ENCODE results near the gene SLC25A40. TPM values are rescaled to one million over a fixed set of nuclear protein-coding genes. Genes with fewer than 3 reads are reported as not detected.
"Not testable (repeated sequence)": the region's sequence is repeated elsewhere in the genome, so short reads cannot be mapped to it uniquely, and the experiment has no call there.

Gene SLC25A40
- total and polyA plus RNA-seq, 2 of the 13 experiments (the other 11 are each of a cell fraction or from before 2014, with no cell fraction given), result 12.9 to 13.6 TPM

GRCh38 chr7:87831097-87831496, 45.1 kb downstream of the SLC25A40 start:
- Histone ChIP-seq H3K27ac (ENCODE audit: extremely low read length, insufficient read depth, low read length) (no peak overlapping the region), H3K4me3 (replicated peaks in 1 of 3; ENCODE audit: insufficient read depth in 1 of 3, low read depth in 2 of 3, low read length in 3 of 3) (no peak overlapping the region), H4K20me1 (ENCODE audit: insufficient read depth, low read length) (no peaks in the 10 kb centered on the region), H3K9ac (ENCODE audit: insufficient read depth, low read depth, low read length) (no peak overlapping the region), H2AFZ (ENCODE audit: low read length) (no peak overlapping the region), H3K9me3 (ENCODE audit: low read length) (no peaks in the 10 kb centered on the region; the same call in 1 of the 2 replicates), H3K36me3 (replicated peaks in 1 of 2; ENCODE audit: control insufficient read depth in 1 of 2, insufficient read depth in 2 of 2, low read length in 2 of 2) (no peaks in the 10 kb centered on the region), H3K4me2 (ENCODE audit: low read depth, low read length) (no peak overlapping the region), H3K27me3 (ENCODE audit: control insufficient read depth in 1 of 2, insufficient read depth in 2 of 2, low read length in 2 of 2) (no peaks in the 10 kb centered on the region), H3K79me2 (ENCODE audit: insufficient read depth, low read length) (no peaks in the 10 kb centered on the region), H3K4me1 (ENCODE audit: insufficient read depth, low read length) (no peaks in the 10 kb centered on the region)
- ChIA-PET POLR2A (no interaction called here), CTCF (ENCODE audit: low intra/inter-chr PET ratio, low total read pairs) (no interaction called here)
- TF ChIP-seq ZFP82 (CRISPR knock-in tag; IDR thresholded peaks at IDR 0.05; ENCODE audit: borderline replicate concordance), result no peak
- no TSS peak for BruUV-seq (replicated peaks)
- intact Hi-C loops (cut with micrococcal nuclease; ENCODE audit: unreplicated experiment) (no loop called here), in situ Hi-C loops (cut with HindIII; ENCODE audit: extremely low pct_ligation_motif_present, low pct_unique_long_range_greater_than_20kb) (no loop called here)
- ATAC-seq, result no peak
- no peak for FAIRE-seq
- 100% methylated on average over 1 of the region's 1 CpG for WGBS (ENCODE audit: low lambda C conversion rate)
- no peak for DNase-seq (ENCODE audit: low spot score)

- not testable (repeated sequence) for BruUV-seq (replicated peaks)
These were observed 47.8 kb downstream of the SLC25A40 start for GRCh38 chr7:87828383-87828782.

GRCh38 chr7:87825369-87825768, 50.8 kb downstream of the SLC25A40 start:
- POLR2A ChIA-PET; DNase-seq (ENCODE audit: low spot score); H3K79me2 ChIP-seq (ENCODE audit: insufficient read depth, low read length); BruUV-seq (replicated peaks); H4K20me1 ChIP-seq (ENCODE audit: insufficient read depth, low read length); H3K27me3 ChIP-seq (ENCODE audit: control insufficient read depth in 1 of 2, insufficient read depth in 2 of 2, low read length in 2 of 2); intact Hi-C loops (cut with micrococcal nuclease; ENCODE audit: unreplicated experiment); CTCF ChIA-PET (ENCODE audit: low intra/inter-chr PET ratio, low total read pairs); H3K4me2 ChIP-seq (ENCODE audit: low read depth, low read length); in situ Hi-C loops (cut with HindIII; ENCODE audit: extremely low pct_ligation_motif_present, low pct_unique_long_range_greater_than_20kb); H3K27ac ChIP-seq (ENCODE audit: extremely low read length, insufficient read depth, low read length); FAIRE-seq; H3K4me1 ChIP-seq (ENCODE audit: insufficient read depth, low read length); H3K4me3 ChIP-seq (replicated peaks in 1 of 3; ENCODE audit: insufficient read depth in 1 of 3, low read depth in 2 of 3, low read length in 3 of 3); H3K36me3 ChIP-seq (replicated peaks in 1 of 2; ENCODE audit: control insufficient read depth in 1 of 2, insufficient read depth in 2 of 2, low read length in 2 of 2); H3K9ac ChIP-seq (ENCODE audit: insufficient read depth, low read depth, low read length); H2AFZ ChIP-seq (ENCODE audit: low read length): not testable (repeated sequence)
- H3K9me3 ChIP-seq (ENCODE audit: low read length), result peaks cover 11% of the 10 kb centered on the region
- 0 out of 2 replicates have a peak, but pooled peaks have one; percentile 43 for TF ChIP-seq CEBPG (CRISPR knock-in tag; IDR thresholded peaks at IDR 0.05)
- 0 out of 3 replicates have a peak, but pooled peaks have one; percentile 38 for ATAC-seq
- WGBS (ENCODE audit: low lambda C conversion rate), result 0% methylated on average over 2 of the region's 2 CpGs

More at GRCh38 chr7:87828383-87828782, 47.8 kb downstream of the SLC25A40 start:
- peak; percentile 40; the same call in 1 of the 2 replicates for TF ChIP-seq ATF7 (IDR thresholded peaks at IDR 0.05)
- H3K4me1 ChIP-seq (ENCODE audit: insufficient read depth, low read length); POLR2A ChIA-PET; H4K20me1 ChIP-seq (ENCODE audit: insufficient read depth, low read length); DNase-seq (ENCODE audit: low spot score); H3K27me3 ChIP-seq (ENCODE audit: control insufficient read depth in 1 of 2, insufficient read depth in 2 of 2, low read length in 2 of 2); CTCF ChIA-PET (ENCODE audit: low intra/inter-chr PET ratio, low total read pairs); FAIRE-seq; H3K36me3 ChIP-seq (replicated peaks in 1 of 2; ENCODE audit: control insufficient read depth in 1 of 2, insufficient read depth in 2 of 2, low read length in 2 of 2); ATAC-seq; H3K4me3 ChIP-seq (replicated peaks in 1 of 3; ENCODE audit: insufficient read depth in 1 of 3, low read depth in 2 of 3, low read length in 3 of 3); intact Hi-C loops (cut with micrococcal nuclease; ENCODE audit: unreplicated experiment); H3K4me2 ChIP-seq (ENCODE audit: low read depth, low read length); H3K79me2 ChIP-seq (ENCODE audit: insufficient read depth, low read length); H3K9ac ChIP-seq (ENCODE audit: insufficient read depth, low read depth, low read length); H2AFZ ChIP-seq (ENCODE audit: low read length); H3K27ac ChIP-seq (ENCODE audit: extremely low read length, insufficient read depth, low read length); in situ Hi-C loops (cut with HindIII; ENCODE audit: extremely low pct_ligation_motif_present, low pct_unique_long_range_greater_than_20kb); TF ChIP-seq ATF7 (CRISPR knock-in tag; IDR thresholded peaks at IDR 0.05): not testable (repeated sequence)
- WGBS (ENCODE audit: low lambda C conversion rate), result 36% methylated on average over 1 of the region's 1 CpG
- H3K9me3 ChIP-seq (ENCODE audit: low read length), result peaks cover 11% of the 10 kb centered on the region

GRCh38 chr7:87822056-87822455, 54.1 kb downstream of the SLC25A40 start:
- H3K27me3 ChIP-seq (ENCODE audit: control insufficient read depth in 1 of 2, insufficient read depth in 2 of 2, low read length in 2 of 2); H3K9ac ChIP-seq (ENCODE audit: insufficient read depth, low read depth, low read length); POLR2A ChIA-PET; intact Hi-C loops (cut with micrococcal nuclease; ENCODE audit: unreplicated experiment); H3K4me2 ChIP-seq (ENCODE audit: low read depth, low read length); DNase-seq (ENCODE audit: low spot score); H3K79me2 ChIP-seq (ENCODE audit: insufficient read depth, low read length); in situ Hi-C loops (cut with HindIII; ENCODE audit: extremely low pct_ligation_motif_present, low pct_unique_long_range_greater_than_20kb); H3K27ac ChIP-seq (ENCODE audit: extremely low read length, insufficient read depth, low read length); FAIRE-seq; H3K36me3 ChIP-seq (replicated peaks in 1 of 2; ENCODE audit: control insufficient read depth in 1 of 2, insufficient read depth in 2 of 2, low read length in 2 of 2); H2AFZ ChIP-seq (ENCODE audit: low read length); H3K4me3 ChIP-seq (replicated peaks in 1 of 3; ENCODE audit: insufficient read depth in 1 of 3, low read depth in 2 of 3, low read length in 3 of 3); H3K4me1 ChIP-seq (ENCODE audit: insufficient read depth, low read length); H4K20me1 ChIP-seq (ENCODE audit: insufficient read depth, low read length); BruUV-seq (replicated peaks); ATAC-seq; CTCF ChIA-PET (ENCODE audit: low intra/inter-chr PET ratio, low total read pairs): not testable (repeated sequence)
- H3K9me3 ChIP-seq (ENCODE audit: low read length), result peaks cover 11% of the 10 kb centered on the region
- WGBS (ENCODE audit: low lambda C conversion rate), result 72% methylated on average over 3 of the region's 4 CpGs

Data from HepG2 (cell line).